HG03095 (cell line): Measurements from ENCODE around the gene CALR.
A peak's percentile ranks its signal among the peaks of the same experiment; 100 is the strongest.
"Not testable (repeated sequence)": the region's sequence is repeated elsewhere in the genome, so short reads cannot be mapped to it uniquely, and the experiment has no call there.

Source experiments
- ATAC-seq: cut with Tn5 transposase; IDR thresholded peaks from one replicate; pipeline ENCODE4 v1.9.1; 2021; ENCODE audit warnings: moderate library complexity; ENCODE audit not compliant: unreplicated experiment

Gene CALR

GRCh38 chr19:12937927-12938778 is at the start of gene CALR:
Gene CALR (plus strand): TSS chr19:12938609. CDS start chr19:12938680, 71 bp downstream.
- peak; percentile 77 for ATAC-seq

- ATAC-seq = not testable (repeated sequence)
Measured at GRCh38 chr19:12890299-12890786, 48.1 kb upstream of the CALR start.

GRCh38 chr19:12890787-12891552 is 47.4 kb upstream of the CALR start, which contains the start of gene GCDH:
Gene GCDH (plus strand): TSS chr19:12891160. CDS start chr19:12891305, 145 bp downstream.
- ATAC-seq = peak; percentile 79

- no peak for ATAC-seq
Measured at GRCh38 chr19:12891553-12892021, 46.8 kb upstream of the CALR start.

GRCh38 chr19:12893582-12893981 is 44.8 kb upstream of the CALR start:
- no peak for ATAC-seq

- no peak for ATAC-seq
Measured at GRCh38 chr19:12896460-12896859, 41.9 kb upstream of the CALR start.

GRCh38 chr19:12899891-12900518 is 38.4 kb upstream of the CALR start:
- peak; percentile 75 for ATAC-seq

- no peak for ATAC-seq
Measured at GRCh38 chr19:12907166-12907565, 31.2 kb upstream of the CALR start.

- ATAC-seq = no peak
Measured at GRCh38 chr19:12912571-12912970, 25.8 kb upstream of the CALR start.

GRCh38 chr19:12913011-12913561 is 25.3 kb upstream of the CALR start:
- no peak for ATAC-seq

- no peak for ATAC-seq
Measured at GRCh38 chr19:12913851-12914690, 24.3 kb upstream of the CALR start.

- not testable (repeated sequence) for ATAC-seq
Measured at GRCh38 chr19:12915860-12916259, 22.5 kb upstream of the CALR start.

- ATAC-seq = no peak
Measured at GRCh38 chr19:12918253-12918652, 20.2 kb upstream of the CALR start.

GRCh38 chr19:12921047-12921446 is 17.4 kb upstream of the CALR start:
- no peak for ATAC-seq

- no peak for ATAC-seq
Measured at GRCh38 chr19:12922959-12923358, 15.4 kb upstream of the CALR start.

GRCh38 chr19:12924621-12925310 is 13.6 kb upstream of the CALR start:
- no peak for ATAC-seq

GRCh38 chr19:12930002-12930645 is 8.3 kb upstream of the CALR start:
- ATAC-seq = no peak

- ATAC-seq = no peak
Measured at GRCh38 chr19:12932392-12933286, 5.8 kb upstream of the CALR start.
